Measurements from ENCODE around the gene VIL1. TPM values are rescaled to one million over a fixed set of nuclear protein-coding genes. Genes with fewer than 3 reads are reported as not detected.

Gene VIL1
- polyA plus RNA-seq, 3 donors = not detected

GRCh38 chr2:218438596-218438995, 19.7 kb downstream of the VIL1 start:
- Histone ChIP-seq H3K4me3 (replicated peaks in 1 of 3; ENCODE audit: low read depth in 2 of 3, low read length in 3 of 3) (no peak overlapping the region), H3K36me3 (replicated peaks in 1 of 2; ENCODE audit: control insufficient read depth in 1 of 2, insufficient read depth in 2 of 2, low read length in 2 of 2) (no peaks in the 10 kb centered on the region), H3K27ac (ENCODE audit: low read depth in 1 of 2, low read length in 2 of 2) (no peak overlapping the region), H3K79me2 (ENCODE audit: insufficient read depth, low read length) (no peaks in the 10 kb centered on the region), H3K4me2 (replicated peaks; ENCODE audit: extremely low read depth, low read length, poor library complexity, severe bottlenecking) (no peak overlapping the region), H3K9ac (ENCODE audit: insufficient read depth, low read length, poor library complexity, severe bottlenecking) (peak overlapping the region; percentile 18), H3K9me3 (replicated peaks in 1 of 2; ENCODE audit: control insufficient read depth in 1 of 2, insufficient read depth in 1 of 2, low read length in 2 of 2) (no peaks in the 10 kb centered on the region), H4K20me1 (ENCODE audit: insufficient read depth, low read length) (no peaks in the 10 kb centered on the region), H2AFZ (ENCODE audit: insufficient read depth, low read depth, low read length, poor library complexity, severe bottlenecking) (no peak overlapping the region), H3K4me1 (ENCODE audit: control insufficient read depth in 1 of 2, insufficient read depth in 2 of 2, low read length in 2 of 2) (peaks cover 6 to 11% of the 10 kb centered on the region in 2 donors), H3K27me3 (ENCODE audit: control insufficient read depth in 2 of 2, insufficient read depth in 2 of 2, low read length in 2 of 2) (no peaks in the 10 kb centered on the region)
- peak in 1 of 3 donors; percentile 7 for DNase-seq
- Mint-ChIP-seq H3K4me1 (peaks cover 15% of the 10 kb centered on the region), H3K27me3 (ENCODE audit: low read depth in 3 of 3) (peaks cover 0 to 1% (median 0%) of the 10 kb centered on the region in 3 donors), H3K27ac (peak overlapping the region in 2 of 7 donors; percentile 30 to 38), H3K36me3 (no peaks in the 10 kb centered on the region), H3K4me3 (no peak overlapping the region), H3K9me3 (no peaks in the 10 kb centered on the region)
- intact Hi-C loops (cut with micrococcal nuclease) = no loop called here
- WGBS (ENCODE audit: insufficient coverage) = 67% methylated on average over 3 of the region's 4 CpGs
- TF ChIP-seq CTCF (IDR thresholded peaks at IDR 0.05) = no peak

GRCh38 chr2:218444692-218445357, 25.9 kb downstream of the VIL1 start:
- Histone ChIP-seq H3K4me1 (ENCODE audit: control insufficient read depth in 1 of 2, insufficient read depth in 2 of 2, low read length in 2 of 2) (no peaks in the 10 kb centered on the region), H3K9me3 (replicated peaks in 1 of 2; ENCODE audit: control insufficient read depth in 1 of 2, insufficient read depth in 1 of 2, low read length in 2 of 2) (no peaks in the 10 kb centered on the region), H4K20me1 (ENCODE audit: insufficient read depth, low read length) (no peaks in the 10 kb centered on the region), H3K79me2 (ENCODE audit: insufficient read depth, low read length) (no peaks in the 10 kb centered on the region), H2AFZ (ENCODE audit: insufficient read depth, low read depth, low read length, poor library complexity, severe bottlenecking) (no peak overlapping the region), H3K4me3 (replicated peaks in 1 of 3; ENCODE audit: low read depth in 2 of 3, low read length in 3 of 3) (no peak overlapping the region), H3K27ac (ENCODE audit: low read depth in 1 of 2, low read length in 2 of 2) (no peak overlapping the region), H3K9ac (ENCODE audit: insufficient read depth, low read length, poor library complexity, severe bottlenecking) (no peak overlapping the region), H3K36me3 (replicated peaks in 1 of 2; ENCODE audit: control insufficient read depth in 1 of 2, insufficient read depth in 2 of 2, low read length in 2 of 2) (peaks cover 10 to 16% of the 10 kb centered on the region in 2 donors), H3K27me3 (ENCODE audit: control insufficient read depth in 2 of 2, insufficient read depth in 2 of 2, low read length in 2 of 2) (no peaks in the 10 kb centered on the region), H3K4me2 (replicated peaks; ENCODE audit: extremely low read depth, low read length, poor library complexity, severe bottlenecking) (no peak overlapping the region)
- Mint-ChIP-seq H3K4me3 (no peak overlapping the region), H3K27ac (peak overlapping the region in 3 of 7 donors; percentile 11 to 73 (median 67)), H3K36me3 (peaks cover 21 to 25% of the 10 kb centered on the region in 2 donors), H3K9me3 (no peaks in the 10 kb centered on the region), H3K27me3 (ENCODE audit: low read depth in 3 of 3) (peaks cover 0 to 2% (median 0%) of the 10 kb centered on the region in 3 donors), H3K4me1 (no peaks in the 10 kb centered on the region)
- intact Hi-C loops (cut with micrococcal nuclease) = no loop called here
- DNase-seq = no peak
- WGBS (ENCODE audit: insufficient coverage) = 100% methylated on average over 1 of the region's 7 CpGs
- no peak for TF ChIP-seq CTCF (IDR thresholded peaks at IDR 0.05)
